Epidermal melanocyte (primary cell): Measurements from ENCODE around the gene FGF1.

ENCODE experiments used
- DNase-seq: peaks from one replicate; pipeline ENCODE4 v3.0.0; 2011; ENCODE audit warnings: low spot score; ENCODE audit not compliant: insufficient read length

Gene FGF1

GRCh38 chr5:142585451-142585850 lies 100.4 kb downstream of the FGF1 start:
- DNase-seq: no peak

- no peak for DNase-seq
Measured at GRCh38 chr5:142584891-142585290, 101.0 kb downstream of the FGF1 start.

- no peak for DNase-seq
Measured at GRCh38 chr5:142578161-142578830, 107.6 kb downstream of the FGF1 start.

GRCh38 chr5:142576804-142577203 lies 109.1 kb downstream of the FGF1 start:
- no peak for DNase-seq

- DNase-seq: no peak
Measured at GRCh38 chr5:142576303-142576702, 109.6 kb downstream of the FGF1 start.

- DNase-seq: no peak
Measured at GRCh38 chr5:142572006-142572405, 113.9 kb downstream of the FGF1 start.

DNA sequence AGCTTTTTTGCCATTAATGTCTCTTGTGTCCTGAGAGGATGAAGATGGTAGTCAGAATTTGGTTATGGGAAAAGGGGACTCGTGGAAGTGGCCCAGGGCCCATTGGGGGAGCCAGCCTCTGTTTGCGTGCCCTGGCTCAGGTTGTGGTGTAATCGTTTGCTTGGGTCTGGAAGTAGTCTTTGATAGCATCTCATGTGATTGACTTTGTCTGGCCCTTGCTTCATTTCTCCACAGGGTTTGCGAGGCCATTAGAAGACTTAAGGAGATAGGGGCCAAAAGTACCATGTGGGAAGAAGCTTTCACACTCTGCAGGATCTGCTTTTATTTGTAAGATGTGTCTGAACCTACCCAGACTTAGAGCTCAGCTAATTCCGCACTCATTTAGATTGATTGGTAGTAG lies 114.5 kb downstream of the FGF1 start:
- DNase-seq: no peak

DNA sequence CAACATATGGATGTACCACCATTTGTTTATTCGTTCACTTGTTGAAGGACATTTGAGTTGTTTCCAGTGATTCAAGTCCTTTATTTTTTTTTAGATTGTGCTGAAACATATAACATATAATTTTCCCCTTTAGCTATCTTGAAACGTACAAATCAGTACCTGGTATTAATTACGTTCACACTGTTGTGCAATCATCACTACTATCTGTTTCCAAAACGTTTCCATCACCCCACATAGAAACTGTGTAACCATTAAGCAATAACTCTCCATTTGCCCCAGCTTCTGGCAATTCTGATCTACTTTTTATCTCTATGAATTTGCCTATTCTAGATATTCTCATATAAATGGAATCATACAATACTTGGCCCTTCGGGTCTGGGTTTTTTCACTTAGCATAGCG lies 116.0 kb downstream of the FGF1 start:
- no peak for DNase-seq

DNA sequence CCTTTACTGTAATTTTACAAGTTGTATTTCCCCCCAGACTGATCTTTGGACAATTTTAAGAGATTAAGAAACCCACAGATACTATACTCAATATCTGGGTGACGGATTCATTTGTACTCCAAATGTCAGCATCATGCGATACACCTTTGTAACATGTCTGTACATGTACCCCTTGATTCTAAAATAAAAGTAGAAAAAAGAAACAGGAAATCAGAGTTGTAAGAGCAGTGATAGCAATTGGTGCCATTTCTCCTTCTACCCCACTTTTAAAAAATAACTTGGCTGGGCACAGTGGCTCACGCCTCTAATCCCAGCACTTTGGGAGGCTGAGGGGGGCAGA lies 116.9 kb downstream of the FGF1 start:
- DNase-seq: no peak

GRCh38 chr5:142568283-142568995 lies 117.5 kb downstream of the FGF1 start:
- DNase-seq: no peak

GRCh38 chr5:142561486-142562097 lies 124.3 kb downstream of the FGF1 start:
- no peak for DNase-seq

DNA sequence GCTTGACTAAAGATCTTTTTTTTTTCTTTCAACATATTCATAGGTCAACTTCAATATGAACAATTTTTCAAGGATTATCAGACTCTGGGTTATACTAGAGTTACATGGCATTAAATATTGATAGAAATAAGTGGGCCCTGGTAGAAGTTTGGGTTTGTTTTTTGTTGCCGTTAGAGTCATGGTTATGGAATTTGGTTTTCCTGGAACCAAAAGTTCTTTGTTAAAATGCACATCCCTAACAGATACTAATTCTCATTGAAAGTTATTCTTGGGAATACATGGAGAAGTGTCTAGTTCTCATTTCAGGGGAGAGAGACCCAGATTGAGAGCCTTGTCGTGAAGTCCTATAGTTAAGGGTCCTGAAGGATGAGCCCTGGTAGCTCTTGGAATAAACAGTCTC lies 124.9 kb downstream of the FGF1 start:
- no peak for DNase-seq

- DNase-seq: no peak
Measured at GRCh38 chr5:142552107-142552506, 133.8 kb downstream of the FGF1 start.

- DNase-seq: no peak
Measured at GRCh38 chr5:142551338-142552067, 134.4 kb downstream of the FGF1 start.

- DNase-seq: no peak
Measured at GRCh38 chr5:142550471-142550870, 135.4 kb downstream of the FGF1 start.

GRCh38 chr5:142549834-142550233 lies 136.1 kb downstream of the FGF1 start:
- no peak for DNase-seq

- DNase-seq: peak; percentile 84
Measured at GRCh38 chr5:142548739-142549275, 137.1 kb downstream of the FGF1 start.

DNA sequence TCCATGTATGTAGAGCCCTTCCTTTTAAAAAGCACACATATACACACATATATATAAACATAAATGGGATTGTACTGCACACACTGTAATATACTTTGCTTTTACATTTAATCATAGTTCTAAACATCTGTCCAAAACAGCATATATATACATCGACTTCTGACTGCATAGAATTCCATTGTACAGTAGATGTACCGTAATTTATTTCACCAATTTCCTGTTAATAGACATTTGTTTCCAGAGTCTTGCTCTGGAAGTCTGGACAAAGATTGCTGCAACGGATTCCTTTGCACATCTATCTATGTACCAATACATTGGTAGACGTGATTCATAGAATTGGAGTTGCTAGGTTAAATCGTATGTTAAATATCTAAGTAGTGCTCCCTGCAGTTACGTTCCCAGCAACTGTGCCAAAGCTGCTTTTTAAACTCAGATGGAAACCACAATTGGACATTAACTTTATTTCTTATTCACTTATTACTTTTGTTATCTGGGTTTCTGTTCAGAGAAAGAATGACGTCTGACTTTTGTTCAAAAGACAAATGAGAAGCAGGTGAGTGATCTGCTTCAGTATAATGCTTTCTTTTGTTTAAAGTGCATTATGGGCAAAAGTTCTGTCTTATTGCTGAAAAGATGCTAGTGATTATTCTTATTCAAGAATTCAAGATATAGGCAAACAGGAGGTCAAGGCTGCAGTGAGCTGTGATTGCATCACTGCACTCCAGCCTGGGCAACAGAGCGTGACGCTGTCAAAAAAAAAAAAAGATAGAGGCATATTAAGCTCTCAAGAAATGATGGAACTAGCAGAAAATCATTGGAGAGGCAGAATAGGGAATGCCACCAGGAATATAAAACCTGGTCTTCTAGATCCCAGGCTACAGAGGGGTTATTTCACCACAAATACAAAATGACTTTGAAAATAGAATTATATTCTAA lies 138.2 kb downstream of the FGF1 start:
- DNase-seq: no peak

GRCh38 chr5:142545650-142546322 lies 140.1 kb downstream of the FGF1 start:
- no peak for DNase-seq

DNA sequence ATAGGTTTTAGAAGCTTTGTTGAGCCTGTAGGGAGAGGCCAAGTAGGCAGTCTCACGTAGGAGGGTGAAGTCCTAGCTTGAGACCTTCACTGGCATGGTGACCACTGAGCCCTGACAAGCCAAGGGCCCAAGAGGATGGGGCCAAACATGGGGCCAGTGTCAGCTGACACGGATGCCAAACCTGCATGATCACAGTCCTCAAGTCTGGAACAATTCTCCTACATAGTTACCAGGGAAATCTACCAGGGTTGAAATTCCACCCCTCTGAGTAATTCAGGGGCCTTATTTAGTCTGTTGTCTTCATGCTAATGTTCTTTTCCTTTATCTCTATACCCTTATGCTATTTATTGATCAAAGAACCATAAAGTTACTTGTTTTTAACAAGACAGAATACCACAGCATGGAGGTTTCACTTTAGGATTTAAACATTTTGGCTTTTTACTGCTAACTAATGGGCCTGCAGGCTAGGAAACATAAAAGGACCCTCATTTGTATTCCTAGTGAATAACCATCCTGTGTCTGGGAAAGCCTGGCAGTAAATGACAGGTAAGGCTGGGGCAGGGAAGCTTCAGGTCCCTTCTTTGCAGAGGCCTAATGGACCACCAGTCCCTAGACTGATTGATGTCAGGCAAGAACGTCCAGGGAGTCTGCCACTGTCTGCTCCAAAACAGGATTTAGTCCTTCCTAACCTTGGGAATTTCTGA lies 140.8 kb downstream of the FGF1 start:
- no peak for DNase-seq
